ENCODE data around the gene SPON1. TPM values are rescaled to one million over a fixed set of nuclear protein-coding genes. Genes with fewer than 3 reads are reported as not detected.

SPON1 gene
- total and polyA plus RNA-seq, 10 of the 15 experiments (the other 5 are each of a cell fraction or from before 2014, with no cell fraction given), result 0.13 to 1.1 (median 0.18) TPM; not detected in 5

DNA sequence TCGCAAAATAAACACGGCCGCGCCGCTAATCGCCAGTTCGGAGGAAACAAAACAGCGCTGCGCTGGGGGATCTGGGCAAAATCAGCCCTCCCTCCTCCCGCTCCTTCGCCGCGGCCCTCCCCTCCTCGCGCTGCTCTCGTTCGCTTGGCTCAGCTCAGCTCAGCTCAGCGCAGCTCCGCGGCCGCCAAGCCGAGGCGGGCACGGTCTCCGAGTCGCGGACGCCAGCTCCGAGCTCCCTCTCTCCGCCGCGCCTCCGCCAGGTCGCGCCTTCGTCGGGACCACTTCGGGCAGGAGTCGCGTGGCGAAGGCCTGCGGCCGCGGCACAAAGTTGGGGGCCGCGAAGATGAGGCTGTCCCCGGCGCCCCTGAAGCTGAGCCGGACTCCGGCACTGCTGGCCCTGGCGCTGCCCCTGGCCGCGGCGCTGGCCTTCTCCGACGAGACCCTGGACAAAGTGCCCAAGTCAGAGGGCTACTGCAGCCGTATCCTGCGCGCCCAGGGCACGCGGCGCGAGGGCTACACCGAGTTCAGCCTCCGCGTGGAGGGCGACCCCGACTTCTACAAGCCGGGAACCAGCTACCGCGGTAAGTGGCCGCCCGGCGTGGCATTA lies at the start of gene SPON1 (continued):
- TF ChIP-seq, protein P1, sequence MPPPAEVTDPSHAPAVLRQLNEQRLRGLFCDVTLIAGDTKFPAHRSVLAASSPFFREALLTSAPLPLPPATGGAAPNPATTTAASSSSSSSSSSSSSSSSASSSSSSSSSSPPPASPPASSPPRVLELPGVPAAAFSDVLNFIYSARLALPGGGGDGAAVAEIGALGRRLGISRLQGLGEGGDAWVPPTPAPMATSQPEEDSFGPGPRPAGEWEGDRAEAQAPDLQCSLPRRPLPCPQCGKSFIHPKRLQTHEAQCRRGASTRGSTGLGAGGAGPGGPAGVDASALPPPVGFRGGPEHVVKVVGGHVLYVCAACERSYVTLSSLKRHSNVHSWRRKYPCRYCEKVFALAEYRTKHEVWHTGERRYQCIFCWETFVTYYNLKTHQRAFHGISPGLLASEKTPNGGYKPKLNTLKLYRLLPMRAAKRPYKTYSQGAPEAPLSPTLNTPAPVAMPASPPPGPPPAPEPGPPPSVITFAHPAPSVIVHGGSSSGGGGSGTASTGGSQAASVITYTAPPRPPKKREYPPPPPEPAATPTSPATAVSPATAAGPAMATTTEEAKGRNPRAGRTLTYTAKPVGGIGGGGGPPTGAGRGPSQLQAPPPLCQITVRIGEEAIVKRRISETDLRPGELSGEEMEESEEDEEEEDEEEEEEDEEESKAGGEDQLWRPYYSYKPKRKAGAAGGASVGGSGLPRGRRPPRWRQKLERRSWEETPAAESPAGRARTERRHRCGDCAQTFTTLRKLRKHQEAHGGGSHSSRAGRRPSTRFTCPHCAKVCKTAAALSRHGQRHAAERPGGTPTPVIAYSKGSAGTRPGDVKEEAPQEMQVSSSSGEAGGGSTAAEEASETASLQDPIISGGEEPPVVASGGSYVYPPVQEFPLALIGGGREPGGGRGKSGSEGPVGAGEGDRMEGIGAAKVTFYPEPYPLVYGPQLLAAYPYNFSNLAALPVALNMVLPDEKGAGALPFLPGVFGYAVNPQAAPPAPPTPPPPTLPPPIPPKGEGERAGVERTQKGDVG (CRISPR knock-in tag; IDR thresholded peaks at IDR 0.05), result no peak
- no peak for TF ChIP-seq ZSCAN29 (IDR thresholded peaks at IDR 0.05)
- no peak for TF ChIP-seq IKZF2 (IDR thresholded peaks at IDR 0.05)
- TF ChIP-seq RCOR1 (conservative IDR thresholded peaks at IDR 0.05; ENCODE audit: low read depth, low read length), result no peak
- no peak for TF ChIP-seq NFYA (IDR thresholded peaks at IDR 0.05; ENCODE audit: borderline replicate concordance, low read depth, low read length)
- no peak for TF ChIP-seq KDM1A (IDR thresholded peaks at IDR 0.05; ENCODE audit: borderline replicate concordance)
- no peak for TF ChIP-seq CREB1 (IDR thresholded peaks at IDR 0.05; ENCODE audit: low read depth)

DNA sequence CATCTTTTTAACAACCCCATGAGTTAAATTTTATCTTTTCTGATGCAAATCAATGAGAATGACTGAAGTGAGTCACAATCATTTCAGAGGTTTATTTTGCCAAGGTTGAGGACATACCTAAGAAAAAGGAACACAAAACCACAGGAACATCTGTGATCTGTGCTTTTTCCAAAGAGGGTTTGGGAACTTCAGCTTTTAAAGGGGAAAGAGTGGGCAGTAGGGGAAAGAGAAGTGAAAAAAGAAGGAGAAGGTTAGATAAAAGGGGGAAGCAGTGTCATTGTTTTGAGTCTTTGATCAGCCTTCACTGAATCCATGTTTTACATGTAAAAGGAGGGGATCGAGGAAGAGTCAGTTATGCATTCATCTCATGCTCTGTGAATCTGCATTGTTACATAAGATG lies 45.3 kb upstream of the SPON1 start:
- POLR2A ChIA-PET, result no interaction called here
- ATAC-seq, result no peak
- intact Hi-C loops (cut with micrococcal nuclease; ENCODE audit: unreplicated experiment), result no loop called here

More for the DNA sequence above, 45.3 kb upstream of the SPON1 start:
- ChIA-PET RAD21 (ENCODE audit: unreplicated experiment) (no interaction called here), CTCF (no interaction called here), SMC1A (ENCODE audit: uncharacterized antibody, unreplicated experiment) (interaction anchor here (1.2 kb wide), 1 partner anchor 16 kb away, joined by 4 read pairs; no protein-coding TSS in a partner anchor)
- no peak overlapping the region for H3K4me2 ChIP-seq (ENCODE audit: control insufficient read depth, insufficient read depth)
- in situ Hi-C loops (cut with MboI), result no loop called here
- no TSS peak for BruUV-seq (replicated peaks)
- no peak for TF ChIP-seq ZNF622 (IDR thresholded peaks at IDR 0.05)
- TF ChIP-seq BMI1 (IDR thresholded peaks at IDR 0.05; ENCODE audit: borderline replicate concordance), result no peak
- TF ChIP-seq TCF3 (IDR thresholded peaks at IDR 0.05; ENCODE audit: borderline replicate concordance, insufficient read depth, low read depth, low read length), result no peak
- no peak for TF ChIP-seq TARDBP (IDR thresholded peaks at IDR 0.05; ENCODE audit: borderline replicate concordance)
- no peak for TF ChIP-seq MEF2A (IDR thresholded peaks at IDR 0.05; ENCODE audit: insufficient read depth, low read depth, low read length)
- TF ChIP-seq NFXL1 (IDR thresholded peaks at IDR 0.05; ENCODE audit: borderline replicate concordance), result no peak
- no peak for TF ChIP-seq FOS (IDR thresholded peaks at IDR 0.05; ENCODE audit: borderline replicate concordance, extremely low read depth, insufficient read length)
- TF ChIP-seq STAT3 (IDR thresholded peaks at IDR 0.05; ENCODE audit: low read depth, low read length), result no peak
- H3K9ac ChIP-seq (ENCODE audit: control insufficient read depth, insufficient read depth, low read length), result no peak overlapping the region
- no peak overlapping the region for H2AFZ ChIP-seq (ENCODE audit: control insufficient read depth, low read depth, low read length)
- H3K79me2 ChIP-seq (ENCODE audit: control insufficient read depth, insufficient read depth, low read length), result no peaks in the 10 kb centered on the region
- no peaks in the 10 kb centered on the region for H3K27me3 ChIP-seq (replicated peaks in 1 of 2; ENCODE audit: control insufficient read depth in 2 of 2, insufficient read depth in 2 of 2, low read length in 1 of 2)
- H3K27ac ChIP-seq (ENCODE audit: control insufficient read depth, insufficient read depth), result no peak overlapping the region
- no peaks in the 10 kb centered on the region for H4K20me1 ChIP-seq (ENCODE audit: control insufficient read depth, insufficient read depth)
- H3K4me1 ChIP-seq (ENCODE audit: control insufficient read depth, insufficient read depth, low read length), result no peaks in the 10 kb centered on the region
- no peaks in the 10 kb centered on the region for H3K9me3 ChIP-seq (replicated peaks; ENCODE audit: control insufficient read depth, insufficient read depth, low read length)
- H3K4me3 ChIP-seq, result no peak overlapping the region
- 0% methylated on average over 1 of the region's 1 CpG for WGBS (ENCODE audit: insufficient coverage, insufficient replicate concordance, low lambda C conversion rate, missing lambda C conversion rate)
- H3K36me3 ChIP-seq (ENCODE audit: control insufficient read depth in 2 of 2, insufficient read depth in 2 of 2, low read length in 1 of 2), result no peaks in the 10 kb centered on the region
- FAIRE-seq (no peak), DNase-seq (ENCODE audit: low read depth, low spot score) (no peak)
